ENCODE measurements around the gene UTS2. TPM values are rescaled to one million over a fixed set of nuclear protein-coding genes. Genes with fewer than 3 reads are reported as not detected.
A peak's percentile ranks its signal among the peaks of the same experiment; 100 is the strongest.

Gene UTS2
- total RNA-seq, 1 donor from 2014 or later, result not detected

DNA sequence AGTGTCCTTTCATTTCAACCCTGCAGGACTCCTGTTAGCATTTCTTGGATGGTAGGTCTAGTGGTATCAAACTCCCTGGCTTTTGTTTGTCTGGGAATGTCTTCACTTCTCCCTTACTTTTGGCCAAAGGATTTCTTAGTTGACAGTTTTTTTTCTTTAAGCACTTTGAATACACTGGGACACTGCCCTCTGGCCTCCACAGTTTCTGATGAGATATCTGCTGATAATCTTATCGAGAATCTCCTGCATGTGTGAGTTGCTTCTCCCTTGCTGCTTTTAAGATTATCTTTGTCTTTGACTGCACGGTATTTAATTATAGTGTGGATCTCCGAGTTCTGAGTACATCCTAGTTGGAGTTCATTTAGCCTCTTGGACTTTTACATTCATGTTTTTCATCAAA lies 13.3 kb downstream of the UTS2 start:
- TF ChIP-seq, protein P1, sequence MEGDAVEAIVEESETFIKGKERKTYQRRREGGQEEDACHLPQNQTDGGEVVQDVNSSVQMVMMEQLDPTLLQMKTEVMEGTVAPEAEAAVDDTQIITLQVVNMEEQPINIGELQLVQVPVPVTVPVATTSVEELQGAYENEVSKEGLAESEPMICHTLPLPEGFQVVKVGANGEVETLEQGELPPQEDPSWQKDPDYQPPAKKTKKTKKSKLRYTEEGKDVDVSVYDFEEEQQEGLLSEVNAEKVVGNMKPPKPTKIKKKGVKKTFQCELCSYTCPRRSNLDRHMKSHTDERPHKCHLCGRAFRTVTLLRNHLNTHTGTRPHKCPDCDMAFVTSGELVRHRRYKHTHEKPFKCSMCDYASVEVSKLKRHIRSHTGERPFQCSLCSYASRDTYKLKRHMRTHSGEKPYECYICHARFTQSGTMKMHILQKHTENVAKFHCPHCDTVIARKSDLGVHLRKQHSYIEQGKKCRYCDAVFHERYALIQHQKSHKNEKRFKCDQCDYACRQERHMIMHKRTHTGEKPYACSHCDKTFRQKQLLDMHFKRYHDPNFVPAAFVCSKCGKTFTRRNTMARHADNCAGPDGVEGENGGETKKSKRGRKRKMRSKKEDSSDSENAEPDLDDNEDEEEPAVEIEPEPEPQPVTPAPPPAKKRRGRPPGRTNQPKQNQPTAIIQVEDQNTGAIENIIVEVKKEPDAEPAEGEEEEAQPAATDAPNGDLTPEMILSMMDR (IDR thresholded peaks at IDR 0.05; ENCODE audit: borderline replicate concordance), result no peak
- no peaks in the 10 kb centered on the region for H3K27me3 ChIP-seq (ENCODE audit: low read depth)
- no peak overlapping the region for H3K27ac ChIP-seq (replicated peaks)
- peaks cover 97% of the 10 kb centered on the region for H3K36me3 ChIP-seq
- H3K4me3 ChIP-seq, result no peak overlapping the region
- intact Hi-C loops (cut with micrococcal nuclease), result no loop called here
- no peak for DNase-seq
- peaks cover 21% of the 10 kb centered on the region for H3K9me3 ChIP-seq (replicated peaks)
- no peaks in the 10 kb centered on the region for H3K4me1 ChIP-seq

DNA sequence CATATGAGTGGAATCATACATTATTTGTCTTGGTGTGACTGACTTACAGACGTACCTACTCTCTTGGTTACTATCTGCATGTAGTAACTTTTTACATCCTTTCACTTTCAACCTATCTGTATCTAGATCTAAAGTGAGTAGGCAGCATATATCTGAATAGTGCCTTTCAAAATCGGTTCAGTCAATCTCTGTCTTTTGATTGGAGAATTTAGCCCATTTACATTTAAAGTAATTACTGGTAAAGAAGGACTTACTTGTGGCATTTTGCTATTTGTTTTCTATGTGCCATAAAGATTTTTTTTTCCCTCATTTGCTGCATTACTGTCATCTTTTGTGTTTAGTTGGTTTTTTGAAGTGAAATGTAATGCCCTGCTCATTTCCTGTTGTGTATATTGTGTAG lies 14.2 kb downstream of the UTS2 start:
- Histone ChIP-seq H3K36me3 (peaks cover 98% of the 10 kb centered on the region), H3K9me3 (replicated peaks) (peaks cover 21% of the 10 kb centered on the region), H3K4me3 (no peak overlapping the region), H3K4me1 (no peaks in the 10 kb centered on the region), H3K27me3 (ENCODE audit: low read depth) (no peaks in the 10 kb centered on the region), H3K27ac (replicated peaks) (no peak overlapping the region)
- intact Hi-C loops (cut with micrococcal nuclease), result no loop called here
- TF ChIP-seq, protein P1 (IDR thresholded peaks at IDR 0.05; ENCODE audit: borderline replicate concordance), result no peak
- DNase-seq, result no peak

DNA sequence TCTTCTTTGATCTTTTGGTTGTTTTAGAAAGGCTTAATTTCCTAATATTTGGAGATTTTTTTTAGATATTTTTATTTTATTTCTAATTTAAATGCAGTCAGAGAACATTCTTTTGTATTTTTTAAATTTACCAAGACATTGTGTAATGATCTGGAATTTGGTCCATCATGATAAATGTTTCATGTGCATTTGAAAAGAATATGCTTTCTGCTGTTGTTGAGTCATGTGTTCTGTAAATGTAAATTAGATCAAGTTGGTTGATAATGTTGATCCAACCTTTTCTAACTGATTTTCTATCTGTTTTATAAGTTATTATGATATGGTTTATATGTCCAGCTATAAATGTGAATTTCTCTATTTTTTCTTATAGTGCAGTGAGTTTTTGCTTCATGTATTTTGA lies 19.8 kb downstream of the UTS2 start:
- Histone ChIP-seq H3K9me3 (replicated peaks) (peaks cover under 1% of the 10 kb centered on the region), H3K4me3 (no peak overlapping the region), H3K4me1 (peaks cover 7% of the 10 kb centered on the region), H3K27me3 (ENCODE audit: low read depth) (no peaks in the 10 kb centered on the region), H3K36me3 (peaks cover 75% of the 10 kb centered on the region), H3K27ac (replicated peaks) (no peak overlapping the region)
- intact Hi-C loops (cut with micrococcal nuclease), result no loop called here
- TF ChIP-seq, protein P1 (IDR thresholded peaks at IDR 0.05; ENCODE audit: borderline replicate concordance), result no peak
- DNase-seq, result no peak

DNA sequence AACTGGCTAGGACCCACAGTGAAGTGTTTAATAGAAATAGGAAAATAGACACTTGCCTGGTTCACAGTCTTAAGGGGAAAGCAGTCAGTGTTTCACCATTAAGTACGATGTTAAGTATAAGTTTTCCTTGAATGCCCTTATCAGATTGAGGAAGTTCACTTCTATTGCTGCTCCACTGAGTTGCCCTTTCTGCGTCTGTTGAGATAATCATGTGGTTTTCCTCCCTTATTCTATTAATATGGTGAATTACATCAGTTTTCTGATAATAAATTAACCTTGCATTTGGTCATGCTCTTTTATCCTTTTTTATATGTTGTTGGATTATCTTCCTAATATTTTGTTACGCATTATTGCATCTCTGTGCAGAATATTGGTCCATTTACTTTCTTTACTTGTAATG lies 21.4 kb downstream of the UTS2 start:
- intact Hi-C loops (cut with micrococcal nuclease), result no loop called here
- no peak for DNase-seq
- Histone ChIP-seq H3K36me3 (peaks cover 75% of the 10 kb centered on the region), H3K9me3 (replicated peaks) (no peaks in the 10 kb centered on the region), H3K4me3 (no peak overlapping the region), H3K4me1 (peaks cover 7% of the 10 kb centered on the region), H3K27ac (replicated peaks) (peak overlapping the region; percentile 5), H3K27me3 (ENCODE audit: low read depth) (no peaks in the 10 kb centered on the region)
- TF ChIP-seq, protein P1 (IDR thresholded peaks at IDR 0.05; ENCODE audit: borderline replicate concordance), result no peak

DNA sequence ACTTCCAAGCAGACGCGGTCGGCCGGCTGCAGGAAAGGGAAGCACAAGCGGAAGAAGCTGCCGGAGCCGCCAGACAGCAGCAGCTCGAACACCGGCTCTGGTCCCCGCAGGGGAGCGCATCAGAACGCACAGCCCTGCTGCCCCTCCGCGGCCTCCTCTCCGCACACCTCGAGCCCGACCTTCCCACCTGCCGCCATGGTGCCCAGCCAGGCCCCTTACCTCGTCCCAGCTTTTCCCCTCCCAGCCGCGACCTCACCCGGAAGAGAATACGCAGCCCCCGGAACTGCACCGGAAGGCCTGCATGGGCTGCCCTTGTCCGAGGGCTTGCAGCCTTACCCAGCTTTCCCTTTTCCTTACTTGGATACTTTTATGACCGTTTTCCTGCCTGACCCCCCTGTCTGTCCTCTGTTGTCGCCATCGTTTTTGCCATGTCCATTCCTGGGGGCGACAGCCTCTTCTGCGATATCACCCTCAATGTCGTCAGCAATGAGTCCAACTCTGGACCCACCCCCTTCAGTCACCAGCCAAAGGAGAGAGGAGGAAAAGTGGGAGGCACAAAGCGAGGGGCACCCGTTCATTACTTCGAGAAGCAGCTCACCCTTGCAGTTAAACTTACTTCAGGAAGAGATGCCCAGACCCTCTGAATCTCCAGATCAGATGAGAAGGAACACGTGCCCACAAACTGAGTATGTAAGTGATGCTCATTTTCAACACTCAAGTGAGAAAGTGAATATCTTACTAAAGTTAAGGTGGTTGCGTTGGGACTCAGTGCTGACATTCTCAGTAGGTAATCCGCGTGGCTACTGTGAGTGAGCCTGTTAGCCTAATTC lies 25.5 kb downstream of the UTS2 start:
- TF ChIP-seq, protein P1 (IDR thresholded peaks at IDR 0.05; ENCODE audit: borderline replicate concordance), result no peak
- H3K9me3 ChIP-seq (replicated peaks), result no peaks in the 10 kb centered on the region
- DNase-seq, result no peak
- intact Hi-C loops (cut with micrococcal nuclease), result no loop called here
- peaks cover 7% of the 10 kb centered on the region for H3K4me1 ChIP-seq
- H3K27ac ChIP-seq (replicated peaks), result peak overlapping the region; percentile 18
- H3K27me3 ChIP-seq (ENCODE audit: low read depth), result no peaks in the 10 kb centered on the region
- H3K4me3 ChIP-seq, result peak overlapping the region; percentile 51
- H3K36me3 ChIP-seq, result peaks cover 88% of the 10 kb centered on the region
